Ovary (tissue), 3 donors: ENCODE measurements around the gene HOATZ.

Experiments used
- CTCF ChIP-seq, 3 donors: fragments of 450-650 bp in 2 of 3; fragments of 200-600 bp in 1 of 3; IDR thresholded peaks; one replicate each; pipeline versions ENCODE4 v1.5.1 to v1.8.0; 2016 to 2022; ENCODE audit warnings: antibody characterized with exemption in 3 of 3, mild to moderate bottlenecking in 1 of 3
- POLR2A ChIP-seq: fragments of 450-650 bp; IDR thresholded peaks from one replicate; pipeline ENCODE4 v1.6.1; 2017; ENCODE audit warnings: antibody characterized with exemption, mild to moderate bottlenecking, moderate library complexity
- donor health status: DM: no; HTN: no; CAD: no.

GRCh38 chr11:111585371-111585770, 70.8 kb downstream of the HOATZ start:
- no peak for TF ChIP-seq POLR2A
- no peak for TF ChIP-seq CTCF (IDR thresholded peaks at IDR 0.05)
